IMR-90 (cell line): ENCODE results near the gene STK10. TPM values are rescaled to one million over a fixed set of nuclear protein-coding genes. Genes with fewer than 3 reads are reported as not detected.

Experiments
- ATAC-seq: fragments of 200-7000 bp; cut with Tn5 transposase; 2 replicates; pipeline ENCODE4 v1.9.1; 2020; ENCODE audit warnings: low read depth, mild to moderate bottlenecking, moderate library complexity
- BruUV-seq: library from RNA; stranded (reverse); fragments of 400-500 nt; replicated peaks from 2 replicates; lab custom pipeline; 2021; lab: Mats Ljungman, UMichigan
- CTCF ChIA-PET: fragments of 300-600 bp; formaldehyde crosslinking; extraction: SDS; loops from one replicate; lab custom pipeline; 2021; ENCODE audit warnings: antibody characterized with exemption; lab: Yijun Ruan, JAX
- POLR2A ChIA-PET: fragments of 300-600 bp; sonication (Branson Sonifier 250); formaldehyde crosslinking; loops from one replicate; lab custom pipeline; 2022; ENCODE audit warnings: antibody characterized with exemption; ENCODE audit not compliant: unreplicated experiment; lab: Charles Lee
- DNase-seq: peaks from one replicate; pipeline ENCODE4 v3.0.0; 2013
- H2AFZ ChIP-seq: replicated peaks from 2 replicates; pipeline ENCODE3; 2013; ENCODE audit warnings: low read length, mild to moderate bottlenecking; ENCODE audit not compliant: poor library complexity
- H2AK5ac ChIP-seq: 2 replicates; pipeline ENCODE4 v1.6.1; 2013; ENCODE audit warnings: low read depth, low read length, inconsistent platforms
- H2AK9ac ChIP-seq: replicated peaks from 2 replicates; pipeline ENCODE3; 2013; ENCODE audit warnings: mild to moderate bottlenecking, low read depth, low read length, moderate library complexity; ENCODE audit not compliant: poor library complexity
- H2BK120ac ChIP-seq: 2 replicates; pipeline ENCODE4 v1.6.1; 2013; ENCODE audit warnings: low read depth, low read length, inconsistent platforms
- H2BK15ac ChIP-seq: 3 replicates; pipeline ENCODE4 v1.6.1; 2013; ENCODE audit warnings: low read depth, low read length, inconsistent platforms
- H2BK20ac ChIP-seq: 2 replicates; pipeline ENCODE4 v1.6.1; 2013; ENCODE audit warnings: low read depth, mild to moderate bottlenecking, inconsistent platforms, low read length, moderate library complexity
- H2BK5ac ChIP-seq: 2 replicates; pipeline ENCODE4 v1.6.1; 2013; ENCODE audit warnings: mild to moderate bottlenecking, low read depth, low read length, inconsistent platforms; ENCODE audit not compliant: poor library complexity, severe bottlenecking
- H3K14ac ChIP-seq: replicated peaks from 2 replicates; pipeline ENCODE4 v1.6.1; 2013; ENCODE audit warnings: low read depth, low read length, inconsistent platforms
- H3K18ac ChIP-seq: 2 replicates; pipeline ENCODE4 v1.6.1; 2013; ENCODE audit warnings: low read depth, low read length, control low read depth
- H3K23ac ChIP-seq: 2 replicates; pipeline ENCODE4 v1.6.1; 2013; ENCODE audit warnings: low read depth, low read length, inconsistent platforms
- H3K27ac ChIP-seq: 2 replicates; pipeline ENCODE4 v1.5.1; 2013; ENCODE audit warnings: mild to moderate bottlenecking, control low read depth, low read length; ENCODE audit not compliant: insufficient read depth
- H3K27me3 ChIP-seq: 2 replicates; pipeline ENCODE4 v1.6.1; 2013; ENCODE audit warnings: low read length; ENCODE audit not compliant: control insufficient read depth, insufficient read depth
- H3K36me3 ChIP-seq: 2 replicates; pipeline ENCODE4 v1.6.1; 2013; ENCODE audit warnings: low read length, mixed read lengths; ENCODE audit not compliant: control insufficient read depth, insufficient read depth
- H3K4ac ChIP-seq: 2 replicates; pipeline ENCODE4 v1.6.1; 2013; ENCODE audit warnings: low read depth, low read length, inconsistent platforms
- H3K4me1 ChIP-seq: 2 replicates; pipeline ENCODE4 v1.6.1; 2013; ENCODE audit warnings: low read length, mixed read lengths; ENCODE audit not compliant: control insufficient read depth, insufficient read depth
- H3K4me2 ChIP-seq: 2 replicates; pipeline ENCODE4 v1.6.1; 2013; ENCODE audit warnings: low read depth, mild to moderate bottlenecking, control low read depth, low read length, moderate library complexity
- H3K4me3 ChIP-seq: 2 replicates; pipeline ENCODE4 v1.5.1; 2013; ENCODE audit warnings: low read depth, mild to moderate bottlenecking, control low read depth, low read length, moderate library complexity; ENCODE audit not compliant: insufficient read depth
- H3K56ac ChIP-seq: 2 replicates; pipeline ENCODE4 v1.6.1; 2013; ENCODE audit warnings: low read length, inconsistent platforms; ENCODE audit not compliant: insufficient read depth; ENCODE audit errors: extremely low read depth
- H3K79me1 ChIP-seq, 2 experiments: 2 replicates each; pipeline ENCODE4 v1.6.1; 2013; ENCODE audit warnings: low read length in 2 of 2, inconsistent platforms in 1 of 2, low read depth in 1 of 2
- H3K9ac ChIP-seq: 2 replicates; pipeline ENCODE4 v1.6.1; 2013; ENCODE audit warnings: low read depth, low read length, control low read depth
- H3K9me1 ChIP-seq: 2 replicates; pipeline ENCODE4 v1.6.1; 2013; ENCODE audit warnings: low read length, inconsistent platforms; ENCODE audit not compliant: insufficient read depth
- H3K9me3 ChIP-seq: 2 replicates; pipeline ENCODE4 v1.6.1; 2013; ENCODE audit warnings: low read length; ENCODE audit not compliant: control insufficient read depth, insufficient read depth
- H4K20me1 ChIP-seq: 2 replicates; pipeline ENCODE4 v1.6.1; 2013; ENCODE audit warnings: low read length, inconsistent platforms; ENCODE audit not compliant: insufficient read depth
- H4K5ac ChIP-seq: 2 replicates; pipeline ENCODE4 v1.6.1; 2013; ENCODE audit warnings: mild to moderate bottlenecking, low read depth, low read length, control low read depth
- H4K8ac ChIP-seq, 2 experiments: 2 replicates each; pipeline ENCODE4 v1.6.1; 2013; ENCODE audit warnings: low read depth in 2 of 2, low read length in 2 of 2, control low read depth in 1 of 2, inconsistent platforms in 1 of 2
- H4K91ac ChIP-seq: 2 replicates; pipeline ENCODE4 v1.6.1; 2013; ENCODE audit warnings: low read depth, low read length, inconsistent platforms; ENCODE audit not compliant: insufficient read depth
- BHLHE40 ChIP-seq: fragments of 150-350 bp; IDR thresholded peaks from 2 replicates; pipeline ENCODE4 v1.6.1; 2016; ENCODE audit warnings: mild to moderate bottlenecking, low read depth, low read length
- CEBPB ChIP-seq: IDR thresholded peaks from 2 replicates; pipeline ENCODE4 v1.6.1; 2012; ENCODE audit warnings: low read depth, low read length, improper control_type of control experiment
- ELK1 ChIP-seq: fragments of 150-350 bp; IDR thresholded peaks from 2 replicates; pipeline ENCODE4 v1.6.1; 2016; ENCODE audit warnings: low read depth, mild to moderate bottlenecking, low read length, moderate library complexity, borderline replicate concordance
- FOS ChIP-seq: fragments of 150-350 bp; IDR thresholded peaks from 2 replicates; pipeline ENCODE4 v1.6.1; 2016; ENCODE audit warnings: low read depth, low read length
- MAFK ChIP-seq: IDR thresholded peaks from 2 replicates; pipeline ENCODE4 v1.6.1; 2012; ENCODE audit warnings: low read depth, low read length, improper control_type of control experiment
- MAZ ChIP-seq: IDR thresholded peaks from 2 replicates; pipeline ENCODE4 v1.6.1; 2012; ENCODE audit warnings: low read depth, mild to moderate bottlenecking, low read length, improper control_type of control experiment, moderate library complexity, borderline replicate concordance
- MXI1 ChIP-seq: IDR thresholded peaks from 2 replicates; pipeline ENCODE4 v1.6.1; 2012; ENCODE audit warnings: low read depth, mild to moderate bottlenecking, low read length, moderate library complexity, borderline replicate concordance
- NFE2L2 ChIP-seq: fragments of 150-350 bp; IDR thresholded peaks from 2 replicates; pipeline ENCODE4 v1.6.1; 2016; ENCODE audit warnings: low read depth, mild to moderate bottlenecking, low read length
- POLR2A ChIP-seq: IDR thresholded peaks from 2 replicates; pipeline ENCODE4 v1.6.1; 2012; ENCODE audit warnings: mild to moderate bottlenecking, low read depth, low read length
- RAD21 ChIP-seq: IDR thresholded peaks from 2 replicates; pipeline ENCODE4 v1.6.1; 2012; ENCODE audit warnings: low read length, improper control_type of control experiment
- RCOR1 ChIP-seq: IDR thresholded peaks from 2 replicates; pipeline ENCODE4 v1.6.1; 2012; ENCODE audit warnings: mild to moderate bottlenecking, low read length, improper control_type of control experiment; ENCODE audit not compliant: insufficient replicate concordance
- RFX5 ChIP-seq: IDR thresholded peaks from 2 replicates; pipeline ENCODE4 v1.8.0; 2012; ENCODE audit warnings: low read depth, mild to moderate bottlenecking, low read length, moderate library complexity
- SMC3 ChIP-seq: fragments of 150-350 bp; IDR thresholded peaks from 2 replicates; pipeline ENCODE4 v1.6.1; 2016; ENCODE audit warnings: low read depth, mild to moderate bottlenecking, antibody characterized with exemption, low read length, moderate library complexity
- WGBS, 2 experiments: methylation state at CpG; one replicate each; pipeline versions ENCODE4 v1.1.5 to v1.1.7; 2013; ENCODE audit warnings: missing lambda C conversion rate in 2 of 2; ENCODE audit not compliant: insufficient read length in 1 of 2; ENCODE audit errors: extremely low coverage in 2 of 2; 5-methylcytosine and 5-hydroxymethylcytosine counted together
- dilution Hi-C: fragments of 300-500 bp; cut with HindIII; formaldehyde crosslinking; loops from one replicate; pipeline ENCODE4 v1.14.3; 2018; ENCODE audit warnings: low sequenced_read_pairs; ENCODE audit not compliant: unreplicated experiment
- in situ Hi-C: fragments of 300-500 bp; cut with MboI; formaldehyde crosslinking; loops from 3 replicates; pipeline ENCODE4 v1.14.3; 2019; ENCODE audit warnings: low sequenced_read_pairs, inconsistent platforms, mixed read lengths
- intact Hi-C: fragments of 100-400 bp; cut with micrococcal nuclease; formaldehyde crosslinking; loops from 2 replicates; pipeline ENCODE4 v1.10.0; 2022
- polyA plus RNA-seq, 3 experiments: library from polyadenylated mRNA; depleted of rRNA; stranded (reverse); fragments of >200 nt; gene quantifications; 2 replicates each; pipeline ENCODE4 v1.2.3, GENCODE V29; 2012; ENCODE audit warnings: low replicate concordance in 1 of 3
- total RNA-seq: library from RNA; depleted of rRNA; stranded (reverse); fragments of >200 nt; gene quantifications from 2 replicates; pipeline ENCODE4 v1.2.3, GENCODE V29; 2012
- TF ChIP-seq, protein P1 (sequence below): conservative IDR thresholded peaks from 2 replicates; pipeline ENCODE4 v1.5.1; 2012; ENCODE audit warnings: mild to moderate bottlenecking, low read depth, low read length, improper control_type of control experiment
- TF ChIP-seq, protein P2 (sequence below): fragments of 150-350 bp; IDR thresholded peaks from 2 replicates; pipeline ENCODE4 v1.6.1; 2017; ENCODE audit warnings: mild to moderate bottlenecking, antibody characterized with exemption, low read length, low read depth

STK10 gene
- total and polyA plus RNA-seq, 2 of the 4 experiments (the other 2 are of a cell fraction), result 15.4 to 18.5 TPM

- ChIA-PET CTCF (interaction anchor here (1.9 kb wide), 1 partner anchor 13 kb away, joined by 5 read pairs; no protein-coding TSS in a partner anchor), POLR2A (no interaction called here)
- H2BK120ac ChIP-seq, result no peak overlapping the region
- peaks cover 6% of the 10 kb centered on the region; the same call in 1 of the 2 replicates for H3K36me3 ChIP-seq
- H2BK20ac ChIP-seq, result no peak overlapping the region
- intact Hi-C loops (no loop called here), in situ Hi-C loops (loop anchor here (25.0 kb wide), 1 partner anchor 763 kb away; the partner anchor contains the start of gene FGF18), dilution Hi-C loops (no loop called here)
- H4K5ac ChIP-seq, result no peak overlapping the region
- H2AK9ac ChIP-seq, result no peak overlapping the region
- no peak overlapping the region for H3K23ac ChIP-seq
- H3K4me2 ChIP-seq, result no peak overlapping the region
- H3K4me1 ChIP-seq, result peaks cover 5% of the 10 kb centered on the region; the same call in 1 of the 2 replicates
- H3K18ac ChIP-seq, result no peak overlapping the region
- H3K56ac ChIP-seq, result no peak overlapping the region
- no peak overlapping the region for H3K4ac ChIP-seq
- H3K9me1 ChIP-seq, result peaks cover 39% of the 10 kb centered on the region
- no peak overlapping the region for H2BK5ac ChIP-seq
- no peak overlapping the region for H3K9ac ChIP-seq
- peaks cover 72% of the 10 kb centered on the region for H4K20me1 ChIP-seq
- no peak overlapping the region for H3K14ac ChIP-seq
- no TSS peak for BruUV-seq
- DNase-seq, result no peak
- H3K9me3 ChIP-seq, result no peaks in the 10 kb centered on the region
- no peak overlapping the region for H2AK5ac ChIP-seq
- no peak overlapping the region for H4K8ac ChIP-seq
- H2AFZ ChIP-seq, result no peak overlapping the region
- H3K4me3 ChIP-seq, result no peak overlapping the region
- TF ChIP-seq, protein P1, sequence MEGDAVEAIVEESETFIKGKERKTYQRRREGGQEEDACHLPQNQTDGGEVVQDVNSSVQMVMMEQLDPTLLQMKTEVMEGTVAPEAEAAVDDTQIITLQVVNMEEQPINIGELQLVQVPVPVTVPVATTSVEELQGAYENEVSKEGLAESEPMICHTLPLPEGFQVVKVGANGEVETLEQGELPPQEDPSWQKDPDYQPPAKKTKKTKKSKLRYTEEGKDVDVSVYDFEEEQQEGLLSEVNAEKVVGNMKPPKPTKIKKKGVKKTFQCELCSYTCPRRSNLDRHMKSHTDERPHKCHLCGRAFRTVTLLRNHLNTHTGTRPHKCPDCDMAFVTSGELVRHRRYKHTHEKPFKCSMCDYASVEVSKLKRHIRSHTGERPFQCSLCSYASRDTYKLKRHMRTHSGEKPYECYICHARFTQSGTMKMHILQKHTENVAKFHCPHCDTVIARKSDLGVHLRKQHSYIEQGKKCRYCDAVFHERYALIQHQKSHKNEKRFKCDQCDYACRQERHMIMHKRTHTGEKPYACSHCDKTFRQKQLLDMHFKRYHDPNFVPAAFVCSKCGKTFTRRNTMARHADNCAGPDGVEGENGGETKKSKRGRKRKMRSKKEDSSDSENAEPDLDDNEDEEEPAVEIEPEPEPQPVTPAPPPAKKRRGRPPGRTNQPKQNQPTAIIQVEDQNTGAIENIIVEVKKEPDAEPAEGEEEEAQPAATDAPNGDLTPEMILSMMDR, result no peak
- no peak for TF ChIP-seq NFE2L2
- TF ChIP-seq MAFK, result no peak
- TF ChIP-seq RAD21, result no peak
- TF ChIP-seq, protein P2, sequence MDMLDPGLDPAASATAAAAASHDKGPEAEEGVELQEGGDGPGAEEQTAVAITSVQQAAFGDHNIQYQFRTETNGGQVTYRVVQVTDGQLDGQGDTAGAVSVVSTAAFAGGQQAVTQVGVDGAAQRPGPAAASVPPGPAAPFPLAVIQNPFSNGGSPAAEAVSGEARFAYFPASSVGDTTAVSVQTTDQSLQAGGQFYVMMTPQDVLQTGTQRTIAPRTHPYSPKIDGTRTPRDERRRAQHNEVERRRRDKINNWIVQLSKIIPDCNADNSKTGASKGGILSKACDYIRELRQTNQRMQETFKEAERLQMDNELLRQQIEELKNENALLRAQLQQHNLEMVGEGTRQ, result no peak
- no peak for TF ChIP-seq CEBPB
- TF ChIP-seq BHLHE40, result no peak
- TF ChIP-seq SMC3, result no peak
- TF ChIP-seq ELK1, result no peak
- TF ChIP-seq MAZ, result no peak
- TF ChIP-seq RFX5, result no peak
- no peak for TF ChIP-seq RCOR1
- no peak for TF ChIP-seq MXI1
- TF ChIP-seq FOS, result no peak
- no peak for TF ChIP-seq POLR2A
- H3K79me1 ChIP-seq, result peaks cover 33 to 81% of the 10 kb centered on the region in 2 experiments
- WGBS, 2 experiments, result 89% methylated on average over 5 of the region's 7 CpGs; no CpG with 5 or more reads in 1 of the 2 experiments
- H2BK15ac ChIP-seq, result no peak overlapping the region
- H3K27ac ChIP-seq, result no peak overlapping the region
- ATAC-seq, result no peak
- H3K27me3 ChIP-seq, result no peaks in the 10 kb centered on the region
- H4K91ac ChIP-seq, result no peak overlapping the region
Measured at GRCh38 chr5:172175263-172175719, 12.7 kb downstream of the STK10 start.
